Activated T-cell treated with anti-CD3 and anti-CD28 coated beads, Interleukin-2, amount 50 U/mL, for 24 hours (primary cell): Measurements from ENCODE around the gene PARD3B.

Source experiments
- DNase-seq: peaks from one replicate; pipeline ENCODE4 v3.0.0-alpha.2; 2020
- H3K27ac Mint-ChIP-seq: 2 replicates; pipeline ENCODE4 v1.8.0; 2020; ENCODE audit warnings: mild to moderate bottlenecking, mixed read lengths
- H3K27me3 Mint-ChIP-seq: 2 replicates; pipeline ENCODE4 v1.8.0; 2020; ENCODE audit warnings: mixed read lengths
- H3K36me3 Mint-ChIP-seq: 2 replicates; pipeline ENCODE4 v1.8.0; 2020; ENCODE audit warnings: low read depth, mixed read lengths
- H3K4me1 Mint-ChIP-seq: 2 replicates; pipeline ENCODE4 v1.8.0; 2020; ENCODE audit warnings: low read depth, mixed read lengths
- H3K4me3 Mint-ChIP-seq: 2 replicates; pipeline ENCODE4 v1.8.0; 2020; ENCODE audit warnings: mild to moderate bottlenecking, moderate library complexity, mixed read lengths
- H3K9me3 Mint-ChIP-seq: 2 replicates; pipeline ENCODE4 v1.8.0; 2020; ENCODE audit warnings: mixed read lengths

Gene PARD3B

DNA sequence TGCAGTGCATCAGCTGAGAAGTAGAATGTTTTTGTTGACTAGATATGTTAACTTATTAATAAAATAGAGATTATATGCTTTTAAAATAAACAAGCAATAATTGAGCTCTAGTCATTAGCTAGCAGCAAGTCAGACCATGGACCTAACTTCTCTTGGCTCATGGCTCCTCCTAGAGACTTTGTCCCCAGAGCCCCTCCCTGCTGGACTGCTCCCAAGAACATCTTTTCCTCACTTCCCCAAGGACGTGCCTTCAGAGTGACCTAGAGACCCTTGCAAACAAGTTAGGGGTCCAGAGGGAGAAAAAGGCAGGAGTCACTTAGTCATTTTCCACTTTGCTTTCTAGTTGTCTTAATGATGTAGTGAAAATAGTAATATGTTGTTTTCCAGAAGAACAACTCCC lies 824.5 kb downstream of the PARD3B start:
- peaks cover 3% of the 10 kb centered on the region for H3K4me1 Mint-ChIP-seq
- H3K27me3 Mint-ChIP-seq = peaks cover 3% of the 10 kb centered on the region
- H3K36me3 Mint-ChIP-seq = no peaks in the 10 kb centered on the region

DNA sequence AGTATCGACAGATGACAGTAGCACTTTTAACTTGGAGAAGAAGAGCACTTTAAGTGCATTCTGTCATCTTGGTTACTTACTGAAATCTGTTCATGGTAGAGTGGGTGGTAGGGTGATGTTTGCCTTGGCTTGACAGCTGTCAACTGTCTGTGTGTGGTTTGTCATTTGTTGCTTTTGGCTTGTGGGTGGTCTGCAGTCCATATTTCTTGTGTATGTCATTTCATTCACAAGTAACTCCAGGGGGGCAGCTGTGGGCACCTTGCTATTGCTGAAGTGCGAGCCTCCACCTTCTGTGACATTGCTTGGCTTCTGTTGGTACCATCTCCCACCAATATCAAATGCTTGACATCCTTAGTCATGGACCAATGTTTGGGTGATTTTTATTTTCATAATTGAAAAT lies 825.5 kb downstream of the PARD3B start:
- H3K27me3 Mint-ChIP-seq = peaks cover 3% of the 10 kb centered on the region
- no peak for DNase-seq
- H3K36me3 Mint-ChIP-seq = no peaks in the 10 kb centered on the region
- peaks cover 2% of the 10 kb centered on the region for H3K9me3 Mint-ChIP-seq
- H3K27ac Mint-ChIP-seq = no peak overlapping the region
- H3K4me1 Mint-ChIP-seq = peaks cover 3% of the 10 kb centered on the region
- H3K4me3 Mint-ChIP-seq = no peak overlapping the region

More for the DNA sequence above, 824.5 kb downstream of the PARD3B start:
- Mint-ChIP-seq H3K9me3 (peaks cover 2% of the 10 kb centered on the region), H3K4me3 (no peak overlapping the region), H3K27ac (no peak overlapping the region)
- DNase-seq = no peak

DNA sequence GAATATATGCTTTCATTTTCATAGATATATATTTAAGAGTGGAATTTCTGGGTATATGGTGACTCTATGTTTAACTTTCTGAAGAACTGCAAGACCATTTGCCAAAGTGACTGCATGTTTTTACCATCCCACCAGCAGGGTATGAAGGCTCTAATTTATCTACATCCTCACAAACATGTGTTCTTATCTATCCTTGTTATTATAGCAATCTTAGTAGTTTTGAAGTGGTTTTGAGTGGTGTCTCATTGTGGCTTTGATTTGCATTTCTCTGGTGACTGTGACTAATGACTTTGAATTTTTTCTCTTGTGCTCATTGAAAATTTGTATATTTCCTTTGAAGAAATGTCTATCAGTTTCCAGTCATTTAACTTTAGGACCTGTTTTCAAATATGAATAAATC lies 826.9 kb downstream of the PARD3B start:
- H3K4me3 Mint-ChIP-seq = no peak overlapping the region
- H3K4me1 Mint-ChIP-seq = peaks cover 9% of the 10 kb centered on the region
- H3K9me3 Mint-ChIP-seq = peaks cover 2% of the 10 kb centered on the region
- DNase-seq = no peak
- H3K36me3 Mint-ChIP-seq = no peaks in the 10 kb centered on the region
- H3K27me3 Mint-ChIP-seq = peaks cover 3% of the 10 kb centered on the region
- H3K27ac Mint-ChIP-seq = no peak overlapping the region

DNA sequence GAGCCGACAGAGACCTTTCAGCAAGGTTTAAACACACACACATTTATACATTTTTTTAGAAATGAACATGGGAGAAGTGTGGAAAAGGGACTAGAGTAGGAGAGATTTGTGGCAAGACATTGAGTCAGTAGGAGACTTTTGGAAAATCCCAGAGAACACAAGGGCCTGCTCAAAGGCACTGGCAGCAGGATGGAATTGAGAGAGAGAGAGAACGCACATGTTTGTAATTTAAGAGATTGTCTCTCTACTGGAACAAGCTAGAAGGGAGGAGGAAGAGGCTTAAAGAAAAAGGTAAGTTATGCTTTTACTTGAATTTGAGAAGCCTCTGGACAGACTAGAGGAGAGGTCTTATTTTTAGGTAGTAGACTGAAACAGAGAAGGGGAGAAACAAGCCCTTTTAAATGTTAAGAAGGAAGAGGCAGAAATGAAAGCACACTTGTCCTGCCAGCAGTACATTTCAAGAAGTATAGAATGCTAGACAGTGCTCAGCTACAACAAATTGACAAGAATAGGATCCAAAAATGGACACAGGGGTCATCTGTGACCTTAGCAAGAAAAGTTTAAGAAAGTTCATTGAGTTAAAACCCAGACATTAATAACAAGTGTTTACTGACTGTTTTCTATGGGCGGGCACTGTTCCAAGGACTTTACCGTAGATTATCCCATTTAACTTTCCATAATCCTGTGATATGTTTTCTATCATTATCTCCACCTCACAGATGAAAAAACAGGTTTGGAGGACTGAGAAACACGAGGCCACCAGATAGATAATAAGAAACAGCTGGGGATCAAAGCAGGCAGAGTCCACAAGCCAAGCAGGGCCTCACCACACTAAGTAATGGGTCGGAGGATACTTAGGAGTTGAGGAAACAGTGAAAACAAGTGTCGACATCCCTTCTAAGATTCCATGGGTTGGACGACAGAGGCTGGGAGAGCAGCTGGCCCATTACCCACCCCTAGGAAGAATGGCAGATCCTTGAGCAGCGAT lies 830.5 kb downstream of the PARD3B start:
- H3K27ac Mint-ChIP-seq = no peak overlapping the region
- H3K36me3 Mint-ChIP-seq = no peaks in the 10 kb centered on the region
- H3K4me1 Mint-ChIP-seq = peaks cover 15% of the 10 kb centered on the region
- H3K4me3 Mint-ChIP-seq = no peak overlapping the region
- peaks cover 2% of the 10 kb centered on the region for H3K9me3 Mint-ChIP-seq
- DNase-seq = no peak
- peaks cover 3% of the 10 kb centered on the region for H3K27me3 Mint-ChIP-seq

DNA sequence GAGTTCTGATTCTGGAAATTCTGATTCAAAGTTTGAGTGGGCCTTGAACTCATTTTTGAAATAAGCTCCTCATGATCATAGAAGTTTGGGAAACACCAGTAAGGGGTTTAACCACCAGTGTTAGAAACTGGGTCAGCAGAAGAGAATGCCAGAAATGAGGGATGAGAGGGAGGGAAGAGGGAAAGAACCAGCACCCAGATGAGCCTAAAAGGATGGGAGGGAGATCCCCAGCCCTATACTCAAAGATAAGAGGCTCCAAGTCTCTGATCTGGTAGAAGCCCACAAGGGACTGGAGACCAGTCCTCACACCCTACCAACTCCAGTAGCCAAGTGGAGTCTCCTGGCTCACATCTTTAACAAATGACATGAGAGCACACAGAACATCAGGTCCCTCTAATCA lies 832.0 kb downstream of the PARD3B start:
- peaks cover 14% of the 10 kb centered on the region for H3K4me1 Mint-ChIP-seq
- peaks cover 4% of the 10 kb centered on the region for H3K9me3 Mint-ChIP-seq
- H3K27me3 Mint-ChIP-seq = peaks cover 3% of the 10 kb centered on the region
- H3K4me3 Mint-ChIP-seq = no peak overlapping the region
- no peak for DNase-seq
- H3K27ac Mint-ChIP-seq = peak overlapping the region; percentile 35
- no peaks in the 10 kb centered on the region for H3K36me3 Mint-ChIP-seq

DNA sequence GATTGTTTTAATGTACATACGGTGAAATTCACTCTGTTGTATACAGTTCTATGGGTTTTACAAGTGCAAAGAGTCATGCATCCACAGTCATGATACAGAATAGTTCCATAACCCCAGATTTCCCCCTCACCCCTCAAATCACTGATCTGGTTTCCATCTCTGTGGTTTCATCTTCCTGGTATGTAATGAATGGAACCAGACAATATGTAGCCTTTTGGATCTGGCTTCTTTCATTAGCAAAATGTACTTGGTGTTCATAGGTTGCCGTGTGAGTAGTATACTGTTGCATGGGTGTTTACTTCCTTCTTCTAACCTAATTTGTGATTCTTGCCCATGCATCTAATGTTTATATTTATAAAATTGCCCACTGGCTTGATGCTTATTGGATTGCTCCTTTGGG lies 838.3 kb downstream of the PARD3B start:
- peaks cover 8% of the 10 kb centered on the region for H3K27me3 Mint-ChIP-seq

DNA sequence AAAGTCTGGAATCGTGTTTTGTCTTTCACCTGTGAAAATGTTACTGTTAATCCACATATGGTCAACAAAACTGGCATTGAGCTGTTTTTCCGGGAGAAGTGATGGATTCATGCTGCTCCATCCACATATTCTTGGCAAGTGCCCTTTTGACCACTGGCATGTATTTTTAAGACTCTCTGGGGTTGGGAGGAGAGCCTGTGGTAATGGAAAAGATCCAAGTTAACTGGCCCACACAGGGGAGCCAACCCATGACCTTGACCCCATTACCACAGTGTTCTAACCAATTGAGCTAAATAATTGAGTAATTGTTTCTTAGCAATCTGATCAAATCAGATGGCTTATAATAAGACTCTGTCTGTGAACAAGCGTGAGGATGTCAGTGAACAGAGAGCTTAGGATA lies 840.8 kb downstream of the PARD3B start:
- H3K4me1 Mint-ChIP-seq = peaks cover 2% of the 10 kb centered on the region
- H3K27me3 Mint-ChIP-seq = peaks cover 8% of the 10 kb centered on the region
- no peak for DNase-seq

More for the DNA sequence above, 838.3 kb downstream of the PARD3B start:
- no peak overlapping the region for H3K27ac Mint-ChIP-seq
- H3K9me3 Mint-ChIP-seq = peaks cover 3% of the 10 kb centered on the region
- H3K4me3 Mint-ChIP-seq = no peak overlapping the region
- no peak for DNase-seq
- peaks cover 2% of the 10 kb centered on the region for H3K4me1 Mint-ChIP-seq
- no peaks in the 10 kb centered on the region for H3K36me3 Mint-ChIP-seq

DNA sequence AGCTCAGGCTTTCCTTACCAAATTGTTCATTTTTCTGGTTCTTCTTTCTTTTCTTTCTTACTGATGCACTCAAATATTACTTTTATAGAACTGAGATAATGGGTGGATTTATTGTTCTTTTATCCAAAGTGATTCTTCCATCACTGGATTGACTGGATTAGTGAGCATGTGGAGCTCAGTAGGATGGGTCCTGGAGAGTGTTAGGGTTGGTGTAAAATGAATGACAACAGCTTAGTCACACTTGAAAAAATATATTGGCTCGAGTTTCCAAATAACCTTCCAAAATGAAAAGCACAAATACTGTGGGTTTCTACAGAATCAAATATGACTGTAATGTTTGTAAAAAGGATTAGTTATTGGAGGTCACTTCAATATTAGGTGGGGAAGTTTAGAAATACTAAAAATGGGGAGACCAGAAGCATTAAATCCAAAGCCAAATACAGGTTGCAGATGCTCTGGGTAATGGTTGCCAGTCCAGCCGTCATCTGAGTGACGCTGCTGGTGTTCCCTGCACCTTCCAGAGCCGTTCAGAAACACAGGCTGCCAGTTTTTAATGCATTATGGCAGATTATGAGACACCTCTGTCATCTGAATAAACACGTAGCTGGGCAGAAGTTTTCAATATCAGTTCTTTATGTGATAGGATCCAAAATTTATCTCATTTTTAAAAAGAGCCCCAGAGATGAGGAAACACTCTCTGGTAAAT lies 842.2 kb downstream of the PARD3B start:
- no peak for DNase-seq

More for the DNA sequence above, 840.8 kb downstream of the PARD3B start:
- Mint-ChIP-seq H3K36me3 (no peaks in the 10 kb centered on the region), H3K27ac (no peak overlapping the region), H3K4me3 (no peak overlapping the region), H3K9me3 (peaks cover 3% of the 10 kb centered on the region)

DNA sequence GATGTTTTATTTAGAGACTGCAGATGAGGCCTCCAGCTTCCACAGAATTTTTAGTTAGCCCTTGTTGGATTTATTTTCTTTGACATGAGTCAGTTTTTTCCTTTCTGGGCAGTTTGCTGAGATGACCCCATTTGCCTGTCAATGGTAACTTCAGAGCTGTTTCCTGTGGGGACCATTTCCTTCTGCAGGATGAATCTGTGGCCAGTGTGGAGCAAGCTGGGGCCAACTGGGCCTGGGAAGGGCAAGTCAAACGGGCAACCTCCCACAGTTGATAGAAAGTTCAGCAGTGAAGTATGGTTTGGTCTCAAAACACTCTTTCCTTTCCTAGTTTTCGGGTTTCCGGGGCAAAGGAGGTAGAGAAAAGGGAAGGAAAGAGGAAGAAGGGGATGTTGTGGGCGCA lies 845.6 kb downstream of the PARD3B start:
- no peaks in the 10 kb centered on the region for H3K4me1 Mint-ChIP-seq
- H3K27me3 Mint-ChIP-seq = peaks cover 8% of the 10 kb centered on the region
- H3K4me3 Mint-ChIP-seq = no peak overlapping the region
- no peaks in the 10 kb centered on the region for H3K36me3 Mint-ChIP-seq
- H3K27ac Mint-ChIP-seq = no peak overlapping the region
- DNase-seq = no peak
- no peaks in the 10 kb centered on the region for H3K9me3 Mint-ChIP-seq

More for the DNA sequence above, 842.2 kb downstream of the PARD3B start:
- no peak overlapping the region for H3K27ac Mint-ChIP-seq
- H3K27me3 Mint-ChIP-seq = peaks cover 8% of the 10 kb centered on the region
- H3K36me3 Mint-ChIP-seq = no peaks in the 10 kb centered on the region
- no peak overlapping the region for H3K4me3 Mint-ChIP-seq
- H3K9me3 Mint-ChIP-seq = no peaks in the 10 kb centered on the region
- H3K4me1 Mint-ChIP-seq = no peaks in the 10 kb centered on the region

DNA sequence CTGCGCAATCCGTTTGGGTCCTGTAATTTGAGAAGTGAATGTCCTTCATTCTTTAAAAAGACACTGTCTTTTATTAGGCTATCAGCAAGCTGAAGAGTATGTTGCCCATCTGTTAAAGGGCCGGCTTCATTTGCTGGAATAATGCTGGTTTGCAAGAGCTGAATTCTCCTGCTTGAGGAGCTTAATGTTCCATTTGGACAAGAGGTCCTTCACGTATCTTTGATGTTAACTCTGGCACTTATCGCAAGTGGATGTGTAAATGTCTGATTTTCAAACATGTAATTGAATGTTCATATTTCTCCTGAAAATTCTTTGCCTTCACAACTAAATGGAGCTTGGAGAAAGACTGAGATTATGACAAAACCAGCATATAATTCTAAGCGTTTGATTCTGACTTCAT lies 856.2 kb downstream of the PARD3B start:
- DNase-seq = no peak
- Mint-ChIP-seq H3K9me3 (no peaks in the 10 kb centered on the region), H3K4me1 (no peaks in the 10 kb centered on the region), H3K4me3 (no peak overlapping the region), H3K27me3 (no peaks in the 10 kb centered on the region), H3K27ac (no peak overlapping the region), H3K36me3 (no peaks in the 10 kb centered on the region)

DNA sequence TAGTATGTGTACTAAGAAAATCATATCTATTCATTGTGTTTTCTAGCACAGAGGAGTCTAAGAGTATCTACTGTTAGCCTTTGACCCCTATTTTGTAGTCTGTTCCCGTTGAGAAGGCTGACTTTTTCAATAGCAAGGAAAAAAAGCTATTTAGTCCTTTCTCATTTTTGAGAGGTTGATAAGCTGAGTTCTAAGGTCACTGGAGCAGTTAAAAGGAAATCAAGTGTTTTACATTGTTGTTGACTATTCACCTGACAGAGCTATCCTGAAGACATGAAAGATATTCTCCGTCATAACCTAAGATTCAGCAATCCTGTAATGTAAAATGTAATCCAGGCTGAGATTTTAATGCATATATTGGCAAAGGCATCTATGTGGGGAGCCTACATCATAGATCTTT lies 856.7 kb downstream of the PARD3B start:
- Mint-ChIP-seq H3K27me3 (no peaks in the 10 kb centered on the region), H3K27ac (no peak overlapping the region), H3K36me3 (no peaks in the 10 kb centered on the region), H3K4me3 (no peak overlapping the region), H3K9me3 (no peaks in the 10 kb centered on the region), H3K4me1 (no peaks in the 10 kb centered on the region)
- DNase-seq = no peak

DNA sequence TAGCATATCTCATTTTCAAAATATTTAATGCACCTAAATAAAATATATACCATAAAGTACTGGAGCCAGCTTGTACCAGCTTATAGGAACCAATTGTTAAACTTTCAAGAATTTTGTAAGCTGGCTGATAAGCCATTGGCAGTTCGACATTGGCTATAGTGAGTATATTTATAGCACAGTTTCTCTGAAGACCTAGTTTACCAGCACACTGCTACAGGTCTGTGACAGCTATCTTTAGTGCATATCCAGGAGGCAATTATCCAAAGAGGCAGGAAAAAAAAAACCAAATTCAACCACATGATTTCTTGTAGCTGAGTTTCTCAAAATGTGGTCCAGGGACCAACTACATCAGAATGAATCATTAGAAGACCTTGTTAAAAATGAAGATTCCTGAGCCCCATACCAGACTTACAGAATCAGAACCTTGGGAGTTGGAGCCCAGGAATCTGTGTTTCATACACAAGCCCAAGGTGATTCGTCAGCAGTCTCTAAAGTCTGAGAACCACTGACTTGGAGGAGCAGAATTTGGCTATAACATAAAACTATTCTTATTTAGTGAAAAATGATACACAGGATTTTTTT lies 858.1 kb downstream of the PARD3B start:
- Mint-ChIP-seq H3K4me3 (no peak overlapping the region), H3K27ac (no peak overlapping the region), H3K9me3 (no peaks in the 10 kb centered on the region), H3K4me1 (no peaks in the 10 kb centered on the region), H3K27me3 (no peaks in the 10 kb centered on the region), H3K36me3 (no peaks in the 10 kb centered on the region)
- DNase-seq = no peak

DNA sequence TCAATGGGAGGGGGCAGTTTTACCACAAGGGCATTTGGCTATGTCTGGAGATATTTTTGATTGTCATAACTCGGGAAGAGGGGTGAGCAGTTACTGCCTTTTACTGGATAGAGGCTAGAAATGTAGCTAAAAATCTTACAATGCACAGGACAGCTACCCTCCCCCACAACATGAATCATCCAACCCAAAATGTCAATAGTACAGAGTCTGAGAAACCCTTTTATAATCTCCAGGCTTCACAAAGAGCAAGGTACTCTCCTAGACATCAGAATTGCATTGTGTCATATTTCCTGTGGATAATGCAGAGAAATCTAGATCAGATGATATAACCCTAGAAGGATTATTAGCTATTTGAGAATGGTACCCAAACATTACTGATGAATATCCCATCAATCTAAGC lies 859.9 kb downstream of the PARD3B start:
- H3K27ac Mint-ChIP-seq = no peak overlapping the region
- DNase-seq = no peak
- H3K4me1 Mint-ChIP-seq = no peaks in the 10 kb centered on the region
- no peak overlapping the region for H3K4me3 Mint-ChIP-seq
- H3K36me3 Mint-ChIP-seq = no peaks in the 10 kb centered on the region
- H3K27me3 Mint-ChIP-seq = no peaks in the 10 kb centered on the region
- H3K9me3 Mint-ChIP-seq = no peaks in the 10 kb centered on the region

DNA sequence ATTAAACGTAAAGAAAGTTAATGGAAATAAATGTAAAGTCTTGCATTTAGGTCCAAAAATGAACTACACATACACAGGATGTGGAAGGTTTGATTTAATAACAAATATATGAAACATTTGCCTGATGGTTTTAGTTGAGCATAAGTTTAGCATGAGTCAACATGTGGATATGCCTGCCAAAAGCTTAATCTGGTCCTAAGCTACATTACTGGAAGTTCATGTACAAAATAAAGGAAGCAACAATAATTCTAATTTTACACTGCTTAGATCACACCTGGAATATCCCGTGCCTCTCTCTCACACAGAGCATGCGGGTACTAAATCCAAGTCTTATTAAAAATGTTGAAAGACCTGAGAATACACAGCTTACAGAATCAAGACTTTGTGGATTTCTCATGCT lies 860.5 kb downstream of the PARD3B start:
- Mint-ChIP-seq H3K36me3 (no peaks in the 10 kb centered on the region), H3K4me3 (no peak overlapping the region), H3K27me3 (no peaks in the 10 kb centered on the region), H3K9me3 (no peaks in the 10 kb centered on the region), H3K27ac (no peak overlapping the region), H3K4me1 (no peaks in the 10 kb centered on the region)
- DNase-seq = no peak

DNA sequence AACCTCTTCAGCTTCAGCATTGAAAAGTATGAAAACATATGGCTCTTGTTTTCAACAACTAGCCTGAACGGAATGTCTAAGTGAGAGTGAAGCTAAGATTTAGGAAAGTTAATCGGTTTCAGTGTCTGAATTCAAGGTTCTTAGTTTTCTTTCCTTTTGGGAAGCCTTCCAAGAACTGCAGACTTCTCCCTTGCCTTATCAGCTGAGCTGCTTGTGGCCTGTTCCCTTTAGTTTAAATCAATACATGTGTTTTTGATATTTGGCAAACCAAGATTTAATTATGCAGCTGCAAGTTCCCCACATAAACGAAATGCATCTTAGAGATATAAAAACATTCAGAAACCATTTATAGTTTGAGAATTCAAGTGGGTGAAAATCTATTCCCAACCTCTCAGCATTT lies 862.7 kb downstream of the PARD3B start:
- Mint-ChIP-seq H3K36me3 (no peaks in the 10 kb centered on the region), H3K9me3 (no peaks in the 10 kb centered on the region), H3K4me1 (no peaks in the 10 kb centered on the region), H3K4me3 (no peak overlapping the region), H3K27me3 (no peaks in the 10 kb centered on the region), H3K27ac (no peak overlapping the region)
- no peak for DNase-seq
